ENCODE measurements around the gene DYNLT1.

DYNLT1 gene

DNA sequence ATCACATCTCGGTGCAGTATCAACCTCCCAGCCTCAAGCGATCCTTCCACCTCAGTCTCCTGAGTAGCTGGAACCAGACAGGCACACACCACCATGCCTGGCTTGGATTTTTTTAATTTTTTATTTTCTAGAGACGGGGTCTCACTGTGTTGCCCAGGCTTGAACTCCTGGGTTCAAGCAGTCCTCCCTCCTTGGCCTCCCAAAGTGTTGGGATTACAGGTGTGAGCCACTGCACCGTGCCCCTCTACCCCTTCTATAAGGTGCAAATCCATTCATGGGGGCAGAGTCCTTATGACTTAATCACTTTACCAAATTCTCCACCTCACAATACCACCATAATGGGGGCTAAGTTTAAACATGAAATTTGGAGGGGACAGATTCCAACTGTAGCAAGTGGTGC, 47.0 kb downstream of the DYNLT1 start:
- DNase-seq (ENCODE audit: low read depth), result no peak

DNA sequence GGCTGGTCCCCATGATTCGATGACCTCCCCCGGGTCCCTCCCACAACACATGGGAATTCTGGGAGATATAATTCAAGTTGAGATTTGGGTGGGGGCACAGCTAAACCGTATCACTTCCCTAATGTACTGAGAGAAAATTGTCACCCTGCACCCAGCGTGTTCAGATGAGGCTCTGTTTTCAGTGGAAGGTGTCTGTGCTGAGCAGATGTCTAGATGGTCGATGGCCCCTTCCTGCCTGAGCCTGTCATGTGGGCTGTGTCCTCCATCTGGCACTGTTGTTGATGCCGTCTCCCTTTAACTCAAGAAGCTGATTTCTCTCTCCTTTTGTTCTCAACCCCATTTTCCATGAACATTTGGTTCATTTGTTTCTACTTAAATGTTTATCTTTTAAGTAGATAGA, 47.7 kb downstream of the DYNLT1 start:
- DNase-seq (ENCODE audit: low read depth), result no peak

DNA sequence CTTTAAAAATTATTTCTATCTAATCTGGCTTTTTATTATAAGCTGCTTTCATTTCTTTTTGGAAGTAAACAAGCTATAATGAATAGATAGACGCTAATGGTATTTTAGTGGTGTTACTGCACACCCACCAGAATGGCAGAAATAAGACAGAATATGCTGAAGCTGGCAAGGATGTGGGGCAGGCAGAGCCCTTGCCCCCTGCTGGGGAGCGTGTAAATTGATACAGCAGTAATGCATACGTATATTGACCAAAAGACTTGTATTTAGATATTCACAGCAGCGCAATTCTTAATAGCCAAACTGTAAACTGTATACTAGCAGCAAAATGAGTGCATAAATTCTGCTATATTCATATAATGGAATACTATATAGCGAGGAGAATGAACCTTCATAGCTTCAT, 49.3 kb downstream of the DYNLT1 start:
- no peak for DNase-seq (ENCODE audit: low read depth)

DNA sequence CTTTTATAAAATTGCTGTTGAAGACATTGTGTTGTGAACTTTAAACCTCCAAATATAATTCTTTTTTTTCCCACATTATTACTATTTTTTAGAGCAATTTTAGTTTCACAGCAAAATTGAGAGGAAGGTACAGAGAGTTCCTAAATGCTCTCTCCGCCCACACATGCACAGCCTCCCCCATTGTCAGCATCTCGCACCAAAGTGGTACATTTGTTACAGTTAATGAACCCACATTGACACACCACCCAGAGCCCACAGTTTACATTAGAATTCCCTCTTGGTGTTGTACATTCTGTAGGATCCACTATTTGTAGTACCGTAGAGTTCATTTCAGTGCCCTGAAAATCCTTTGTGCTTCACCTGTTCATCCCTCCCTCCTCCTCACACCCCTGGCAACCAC, 50.9 kb downstream of the DYNLT1 start:
- DNase-seq (ENCODE audit: low read depth), result no peak

DNA sequence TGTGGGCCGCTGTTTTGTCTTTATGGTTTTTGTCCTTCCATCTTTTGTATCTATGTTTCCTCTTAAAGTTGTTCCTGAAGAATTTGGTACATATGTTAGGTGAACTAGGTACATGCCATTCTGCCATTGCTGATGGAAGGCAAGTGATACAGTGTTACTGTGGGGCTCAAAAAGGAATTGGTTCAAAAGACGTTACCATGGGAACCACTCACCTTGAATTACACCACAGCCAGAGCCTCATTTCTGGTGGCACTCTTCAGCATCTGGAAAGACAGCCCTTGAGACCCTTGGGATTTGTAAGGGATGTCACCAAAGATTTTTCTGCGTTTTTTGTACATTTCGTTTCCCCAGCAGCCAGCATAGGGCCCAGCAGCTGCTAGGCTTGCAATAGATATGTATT, 52.7 kb downstream of the DYNLT1 start:
- DNase-seq (ENCODE audit: low read depth), result no peak

DNA sequence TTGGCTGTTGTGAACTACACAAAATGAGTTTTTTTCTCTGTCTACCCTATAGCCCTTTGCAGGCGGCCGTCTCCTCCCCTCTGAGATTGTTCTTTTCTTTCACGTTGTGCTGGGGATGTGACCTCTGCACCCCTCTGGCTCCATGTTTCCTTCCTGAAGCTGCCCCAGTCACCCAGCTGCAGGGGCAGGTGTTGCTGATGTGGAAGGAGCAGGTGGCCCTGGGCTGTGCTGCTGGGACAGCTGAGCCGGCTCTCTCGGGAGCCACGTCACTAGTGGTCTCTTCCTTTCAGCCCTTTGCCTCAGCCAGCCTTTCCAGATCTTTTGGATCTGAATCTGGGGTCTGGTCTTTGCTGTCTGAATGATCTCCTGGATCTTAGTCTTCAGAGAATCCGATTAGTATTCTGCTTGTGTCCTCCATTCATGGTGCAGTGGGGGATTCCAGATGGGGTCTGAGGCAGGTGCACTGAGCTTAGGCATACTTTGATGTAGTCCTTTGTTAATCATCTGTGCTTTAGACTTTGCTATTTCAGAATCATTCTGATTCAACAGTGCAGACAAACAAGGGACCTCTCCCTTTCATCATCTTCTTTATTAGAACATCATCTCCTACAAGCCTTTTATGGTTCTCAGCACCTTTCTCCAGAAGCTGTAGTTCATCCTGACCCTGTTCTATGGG, 53.3 kb downstream of the DYNLT1 start:
- DNase-seq (ENCODE audit: low read depth), result no peak

DNA sequence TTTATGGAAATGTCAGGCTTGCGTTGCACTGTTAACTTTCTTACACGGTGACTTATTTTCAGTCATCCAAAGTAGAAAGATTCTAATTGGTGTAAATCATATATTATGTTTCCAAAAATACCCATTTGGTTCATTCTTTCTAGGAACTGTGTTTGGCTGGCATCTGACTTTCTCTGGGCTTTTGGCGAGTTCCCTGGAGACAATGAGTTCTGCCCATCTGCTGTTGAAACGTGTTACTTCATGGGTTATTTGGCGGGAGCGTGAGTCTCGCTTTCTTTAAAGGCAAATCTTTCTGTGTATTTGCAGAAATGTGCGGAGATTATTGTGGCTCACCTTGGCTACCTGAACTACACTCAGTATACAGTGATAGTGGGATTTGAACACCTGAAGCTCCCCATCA, 55.2 kb downstream of the DYNLT1 start:
- DNase-seq (ENCODE audit: low read depth), result no peak

DNA sequence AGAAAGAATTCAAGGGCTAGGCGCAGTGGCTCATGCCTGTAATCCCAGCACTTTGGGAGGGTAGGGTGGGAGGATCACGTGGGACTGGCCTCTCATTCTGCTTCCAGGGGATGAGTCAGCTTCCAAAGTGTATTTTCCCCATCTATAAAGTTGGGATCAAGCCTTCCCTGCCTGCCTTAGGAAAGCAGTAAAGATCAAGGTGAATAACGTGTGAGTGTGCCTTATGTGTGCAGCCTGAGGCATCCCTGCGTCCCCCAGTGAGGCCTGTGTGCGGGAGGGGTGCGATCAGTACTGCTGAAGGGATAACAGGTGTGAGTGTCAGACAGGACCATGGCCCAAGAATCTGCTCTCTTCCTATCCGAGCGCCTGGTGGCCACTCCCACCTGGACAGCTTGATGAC, 57.9 kb downstream of the DYNLT1 start:
- no peak for DNase-seq (ENCODE audit: low read depth)
